ENCODE measurements around the gene RPL35.

RPL35 gene

GRCh38 chr9:124875501-124875900, 13.7 kb upstream of the RPL35 start:
- no peak for DNase-seq

DNA sequence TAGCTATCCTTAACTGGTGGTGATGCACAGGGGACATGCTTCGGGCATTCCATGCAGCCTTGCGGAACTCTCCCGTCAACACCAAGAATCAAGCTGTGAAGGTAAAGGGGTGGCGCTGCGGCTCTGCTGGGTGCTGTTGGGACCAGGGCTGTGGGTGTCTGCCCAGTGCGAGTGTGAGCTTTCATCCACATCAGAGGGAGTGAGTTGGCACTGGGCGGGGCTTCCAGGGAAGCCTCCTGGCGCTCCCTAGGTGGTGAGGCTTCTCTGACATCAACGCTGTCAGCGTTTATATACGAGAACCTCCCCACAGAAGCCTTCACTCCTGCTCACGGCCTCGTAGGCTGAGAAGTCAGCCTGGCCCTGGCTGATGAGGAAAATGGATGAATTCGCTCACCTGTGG, 11.9 kb upstream of the RPL35 start:
- no peak for DNase-seq

GRCh38 chr9:124871156-124871561, 9.4 kb upstream of the RPL35 start:
- no peak for DNase-seq

DNA sequence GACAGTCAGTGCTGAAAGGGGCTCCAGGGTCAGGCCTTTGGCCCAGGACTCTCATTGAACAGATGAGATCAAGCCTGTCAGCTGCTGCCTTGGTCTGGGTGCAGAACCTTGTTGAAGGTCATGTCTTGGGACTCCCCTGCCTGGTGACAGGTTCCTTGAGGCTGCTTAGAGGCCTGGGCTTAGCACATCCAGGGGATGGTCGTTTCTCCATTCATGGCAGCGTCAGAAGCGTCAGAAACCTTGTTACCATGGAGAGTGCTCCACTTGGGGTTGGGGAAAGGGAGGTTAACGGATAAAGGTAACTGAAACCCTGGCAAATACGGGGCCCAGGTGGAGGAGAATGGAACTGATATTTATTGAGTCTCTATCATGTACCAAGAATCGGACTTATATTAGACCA, 9.0 kb upstream of the RPL35 start:
- no peak for DNase-seq

DNA sequence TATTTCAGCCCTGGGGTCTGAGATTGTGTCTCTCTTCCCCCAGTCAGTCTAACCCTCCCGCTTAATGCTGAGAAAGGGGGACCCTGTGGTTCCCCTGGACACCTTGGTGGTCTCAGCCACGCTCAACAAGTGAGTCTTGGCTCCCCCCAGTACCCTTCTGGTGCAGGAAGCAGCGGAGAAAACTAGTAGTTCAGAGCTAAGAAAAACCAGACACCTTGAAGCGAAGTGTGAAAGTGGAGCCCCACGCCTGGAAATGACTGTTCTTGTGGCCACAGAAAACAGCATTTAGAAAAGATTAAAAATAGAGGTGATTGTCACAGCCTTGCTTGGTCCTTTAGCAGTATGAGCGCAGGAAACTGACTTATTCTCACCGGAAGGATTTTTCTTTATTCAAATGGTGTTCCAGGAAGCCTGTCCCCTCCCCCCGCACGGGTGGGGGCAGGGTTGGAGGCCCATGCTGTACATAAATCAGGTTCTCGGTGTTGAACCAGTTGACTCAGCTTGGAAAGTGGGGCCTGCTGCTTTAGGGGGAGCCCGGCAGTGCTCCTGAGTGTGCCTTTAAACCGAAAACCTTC, 8.3 kb upstream of the RPL35 start:
- DNase-seq = peak; percentile 24

GRCh38 chr9:124869466-124869985, 7.8 kb upstream of the RPL35 start:
- DNase-seq = peak; percentile 45

- peak; percentile 94 for DNase-seq
These were observed 7.0 kb upstream of the RPL35 start for GRCh38 chr9:124868511-124869465.

GRCh38 chr9:124863371-124863871, 1.7 kb upstream of the RPL35 start:
- peak; percentile 26 for DNase-seq

- no peak for DNase-seq
These were observed 995 bp downstream of the RPL35 start for GRCh38 chr9:124860582-124861341.

DNA sequence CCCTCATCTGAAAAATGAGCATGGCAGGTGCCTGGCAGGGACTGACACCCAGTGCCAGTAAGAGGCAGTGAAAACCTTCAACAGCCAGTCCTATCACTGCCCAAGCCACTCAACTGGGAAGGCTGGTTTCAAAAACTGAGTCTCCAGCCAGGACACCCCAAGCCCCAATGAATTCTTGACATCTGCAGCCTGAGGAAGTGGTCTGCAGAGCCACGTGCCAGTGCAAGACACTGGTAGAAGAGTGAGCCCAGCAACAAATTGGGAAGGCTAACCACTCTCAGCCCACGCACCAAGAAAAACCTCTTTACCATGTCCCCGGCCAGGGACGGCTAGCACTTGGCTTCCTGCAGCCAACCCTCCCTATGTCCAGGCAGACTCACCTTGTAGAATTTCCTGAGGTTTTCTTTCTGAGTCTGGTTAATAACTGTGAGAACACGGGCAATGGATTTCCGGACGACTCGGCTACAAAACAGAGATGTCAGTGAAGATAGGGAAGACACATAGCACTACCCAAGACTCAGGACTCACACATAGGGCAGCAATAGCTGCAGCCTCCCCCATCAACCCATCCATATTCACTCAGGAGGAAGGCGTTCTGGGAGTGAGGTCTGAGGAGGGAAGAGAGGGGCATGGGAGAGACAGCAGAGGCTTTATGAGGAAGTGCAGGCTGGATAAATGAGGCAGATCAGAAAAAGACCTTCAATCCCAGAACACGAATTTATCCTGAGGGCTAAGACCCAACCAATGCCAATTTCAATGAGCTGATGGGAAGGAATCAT, 1.8 kb downstream of the RPL35 start:
- DNase-seq = no peak

- no peak for DNase-seq
These were observed 3.3 kb downstream of the RPL35 start for GRCh38 chr9:124858330-124859046.

GRCh38 chr9:124857533-124858162, 4.1 kb downstream of the RPL35 start:
- DNase-seq = no peak

- peak; percentile 57 for DNase-seq
These were observed 5.6 kb downstream of the RPL35 start for GRCh38 chr9:124855944-124856765.

DNA sequence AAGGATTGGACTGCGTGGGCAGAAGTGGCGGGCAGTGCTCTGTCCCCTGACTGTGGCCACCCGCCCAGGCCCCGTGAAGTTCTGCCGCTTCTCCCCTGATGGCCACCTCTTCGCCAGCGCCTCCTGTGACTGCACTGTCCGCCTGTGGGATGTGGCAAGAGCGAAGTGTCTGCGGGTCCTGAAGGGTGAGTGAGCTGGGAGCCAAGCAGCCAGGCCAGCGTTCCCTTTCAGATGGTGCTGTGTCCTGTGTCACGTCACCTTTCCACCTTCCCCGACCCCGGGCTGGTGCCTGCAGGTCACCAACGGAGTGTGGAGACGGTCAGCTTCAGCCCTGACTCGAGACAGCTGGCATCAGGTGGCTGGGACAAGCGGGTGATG, 6.2 kb downstream of the RPL35 start:
- no peak for DNase-seq

GRCh38 chr9:124854822-124855221, 6.9 kb downstream of the RPL35 start:
- DNase-seq = no peak

GRCh38 chr9:124854161-124854560, 7.6 kb downstream of the RPL35 start:
- no peak for DNase-seq

DNA sequence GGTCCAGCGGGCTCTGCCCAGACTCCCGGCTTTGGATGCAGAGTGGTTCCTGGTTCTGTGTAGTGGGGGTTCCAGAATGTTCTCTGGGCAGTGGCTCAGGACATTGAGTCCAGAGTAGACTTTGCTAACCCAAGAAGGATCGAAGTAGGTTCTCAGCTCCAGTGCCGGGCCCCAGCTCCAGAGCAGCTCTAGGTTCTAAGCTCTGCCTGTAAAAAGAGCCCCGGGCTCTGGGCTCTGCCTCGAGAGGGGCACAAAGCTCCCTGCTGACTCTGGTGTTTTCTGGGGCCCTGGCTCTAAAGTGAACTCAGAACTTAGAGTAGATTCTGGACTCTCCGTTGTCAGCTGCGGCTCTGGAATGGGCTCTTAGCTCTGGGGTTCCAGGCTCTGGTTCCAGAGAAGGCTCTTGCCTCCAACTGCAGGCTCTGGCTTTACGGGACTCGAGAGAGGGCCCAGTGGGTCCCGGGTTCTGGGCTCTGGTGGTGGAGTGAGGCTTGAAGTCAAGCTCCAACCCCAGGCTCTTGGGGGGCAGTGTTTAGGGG, 8.1 kb downstream of the RPL35 start:
- peak; percentile 45 for DNase-seq

DNA sequence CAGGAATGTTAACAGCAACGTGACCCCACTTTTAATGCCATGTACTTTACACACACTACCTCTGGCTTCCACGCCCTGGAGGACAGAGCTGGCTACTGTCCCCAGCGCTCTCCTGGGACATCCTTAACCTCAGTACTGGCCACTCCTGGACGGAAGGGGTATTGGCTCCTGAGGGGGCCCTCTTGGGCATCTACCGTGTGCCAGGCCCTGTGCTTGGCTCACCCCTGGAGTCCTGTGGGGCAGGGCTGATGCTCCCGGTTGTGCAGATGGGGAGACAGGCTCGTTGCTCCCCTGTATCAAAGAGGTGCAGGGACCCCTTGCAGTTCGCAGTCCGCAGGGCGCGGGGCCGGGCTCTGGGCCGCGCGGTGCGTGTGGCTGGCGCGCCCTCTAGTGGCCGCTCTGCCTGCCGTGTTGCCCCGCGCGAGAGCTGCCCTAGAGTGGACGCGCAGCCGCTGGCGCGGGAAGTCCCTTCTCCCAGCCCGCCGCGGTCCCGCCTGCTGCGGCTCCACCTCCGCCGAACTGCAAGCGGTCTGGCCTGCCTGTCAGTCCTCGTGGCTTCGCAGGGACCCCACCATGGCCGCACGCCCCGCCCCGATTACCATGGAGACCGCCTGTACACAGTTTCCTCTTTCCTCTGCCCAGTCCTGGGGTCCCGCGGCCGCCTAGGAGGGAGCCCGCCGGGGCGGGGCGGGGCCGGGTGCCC, 8.8 kb downstream of the RPL35 start, which contains the start of gene WDR38:
Gene WDR38, plus strand, starts transcription at position 632 of the 703 bp plus-strand sequence. CDS start 72 bp downstream, outside the sequence.
- peak; percentile 91 for DNase-seq

Measured in NCI-H69 (cell line).